NOMO-1 treated with dmso at 0.1 percent for 144 hours (cell line): ENCODE results near the gene SUSD3.
A peak's percentile ranks its signal among the peaks of the same experiment; 100 is the strongest.
"Not testable (repeated sequence)": the region's sequence is repeated elsewhere in the genome, so short reads cannot be mapped to it uniquely, and the experiment has no call there.

ENCODE experiments used
- DNase-seq: peaks from one replicate; lab custom pipeline; 2025; ENCODE audit not compliant: unreplicated experiment; lab: John Stamatoyannopoulos, UW

SUSD3 gene

DNA sequence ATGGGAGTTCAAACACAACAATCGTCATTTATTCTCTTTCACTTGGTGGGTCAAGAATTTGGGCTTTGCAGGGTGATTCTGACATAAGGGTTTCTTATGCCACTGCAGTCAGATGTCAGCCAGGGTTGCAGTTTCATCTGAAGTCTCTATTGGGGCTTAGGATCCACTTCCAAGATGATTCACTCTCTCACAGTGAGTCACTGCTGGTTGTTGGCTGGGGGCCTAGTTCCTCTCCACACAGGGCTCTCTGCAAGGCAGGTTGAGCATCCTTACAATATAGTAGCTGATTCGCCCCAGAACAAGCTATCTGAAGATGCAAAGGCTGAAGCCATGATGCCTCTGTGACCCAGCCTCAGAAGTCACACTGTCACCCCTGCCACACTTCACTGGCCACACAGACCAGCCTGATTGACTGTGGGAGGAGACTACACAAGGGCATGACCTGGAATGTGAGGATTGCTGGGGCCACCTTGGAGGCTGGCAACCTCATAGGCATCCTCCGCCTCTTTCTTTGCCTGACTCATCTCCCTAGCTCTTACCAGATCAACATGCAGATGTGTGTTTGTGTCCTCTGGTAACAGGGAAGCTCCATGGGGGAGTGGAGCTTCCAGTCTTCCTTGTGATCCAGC, 33.1 kb downstream of the SUSD3 start:
- no peak for DNase-seq

DNA sequence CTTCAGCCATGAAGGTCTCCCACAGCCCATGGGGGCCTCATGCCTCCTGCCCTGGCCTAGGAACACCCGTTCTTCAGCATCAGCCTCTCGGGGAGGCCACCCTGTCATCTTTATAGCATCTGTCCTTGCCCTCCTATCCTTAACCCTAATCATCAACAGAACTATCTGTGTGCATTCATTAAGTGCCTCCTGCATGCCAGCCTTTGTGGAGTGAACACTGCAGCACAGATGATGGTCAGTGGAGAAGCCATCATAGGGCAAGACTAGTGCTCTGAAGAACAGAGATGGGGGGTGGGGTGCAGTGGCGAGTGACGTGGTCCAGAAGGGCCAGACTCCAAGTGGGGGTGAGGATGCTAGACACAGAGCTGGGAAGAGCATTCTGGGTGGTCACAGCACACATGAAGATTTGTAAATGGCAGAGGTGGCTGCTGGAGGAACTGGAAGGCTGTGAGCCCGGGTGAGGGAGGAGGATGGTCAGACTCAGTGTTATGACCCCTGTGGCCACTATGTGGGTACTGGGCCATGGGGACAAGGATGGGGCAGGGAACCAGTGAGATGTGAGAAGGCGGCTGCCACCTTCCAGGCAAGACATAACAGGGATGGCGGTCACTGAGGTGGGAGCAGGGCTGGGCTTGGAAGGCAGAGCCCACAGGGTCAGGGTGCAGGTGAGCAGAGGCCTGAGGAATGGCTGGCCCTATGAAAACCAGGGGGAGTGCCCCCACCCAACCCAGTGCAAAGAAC, 33.9 kb downstream of the SUSD3 start:
- no peak for DNase-seq

DNA sequence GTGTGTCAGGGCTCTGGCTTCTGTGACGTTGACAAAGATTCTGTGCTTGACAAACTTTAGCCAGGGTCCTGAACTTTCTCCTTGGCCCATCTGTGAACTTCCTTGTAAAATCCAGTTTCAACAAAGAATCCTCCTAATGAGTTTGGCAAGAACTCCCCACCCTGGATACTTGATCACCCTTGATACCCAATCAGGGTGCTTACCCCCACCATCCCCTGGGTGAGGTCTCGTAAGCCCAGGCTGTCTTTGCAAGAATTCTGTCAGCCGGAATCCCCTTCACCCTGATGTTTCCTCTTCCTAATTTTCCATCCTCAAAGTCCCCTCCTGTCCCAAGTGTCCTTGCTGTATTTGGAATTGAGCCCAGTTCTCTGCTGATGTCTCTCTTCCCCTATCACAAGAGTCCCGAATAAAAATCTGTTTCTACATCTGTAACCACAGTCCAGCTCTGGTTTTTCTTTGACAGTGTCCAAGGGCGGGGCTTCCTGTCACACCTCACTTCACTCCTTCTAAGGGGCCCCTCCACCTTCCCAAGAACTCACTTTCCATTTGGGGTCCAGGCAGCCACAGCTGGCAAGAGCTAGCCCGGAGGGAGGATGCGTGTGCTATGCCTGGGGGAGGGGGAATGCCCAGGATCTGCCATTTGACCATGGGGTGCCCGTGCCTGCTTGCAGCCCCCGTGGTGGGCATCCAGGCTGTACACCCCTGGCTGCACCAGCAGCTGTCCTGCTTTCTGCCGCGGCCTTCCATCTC, 34.8 kb downstream of the SUSD3 start:
- DNase-seq: peak; percentile 15

DNA sequence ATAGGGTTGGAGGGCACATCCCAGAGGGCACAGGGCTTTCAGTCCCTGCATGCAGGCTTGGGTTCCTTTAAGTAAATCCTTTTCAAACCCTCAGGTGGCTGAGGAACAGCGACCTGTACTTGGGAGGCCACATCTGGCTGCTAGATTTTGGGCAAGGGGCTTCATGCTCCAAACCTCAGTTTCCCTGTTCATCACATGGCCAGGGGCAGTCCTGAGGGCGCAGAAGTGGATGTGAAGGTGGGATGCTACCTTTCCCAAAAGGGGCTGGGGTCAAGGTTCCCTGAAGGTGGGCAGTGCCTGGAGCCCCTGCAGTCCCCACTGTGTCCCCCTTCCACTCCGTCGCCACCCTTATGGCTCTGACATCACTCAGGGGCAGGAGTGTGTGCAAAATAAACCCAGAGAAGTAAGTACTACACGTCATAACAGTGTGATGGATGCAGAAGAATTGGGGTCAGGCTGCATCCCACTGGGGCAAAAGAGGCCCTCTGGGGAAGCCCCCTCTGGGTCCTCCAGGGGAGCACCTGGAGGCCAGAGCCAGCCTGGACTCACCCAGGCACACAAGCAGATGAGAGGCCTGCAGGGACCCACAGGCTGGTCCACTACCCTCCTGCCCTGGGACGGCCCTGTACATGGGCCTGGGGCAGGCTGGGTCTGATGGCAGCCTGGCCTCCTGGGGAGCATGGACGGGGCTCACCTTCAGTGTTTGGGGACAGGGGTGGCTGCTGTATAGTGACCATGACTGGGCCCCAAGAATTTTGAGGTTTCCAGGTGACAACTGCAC, 35.6 kb downstream of the SUSD3 start:
- DNase-seq: no peak

DNA sequence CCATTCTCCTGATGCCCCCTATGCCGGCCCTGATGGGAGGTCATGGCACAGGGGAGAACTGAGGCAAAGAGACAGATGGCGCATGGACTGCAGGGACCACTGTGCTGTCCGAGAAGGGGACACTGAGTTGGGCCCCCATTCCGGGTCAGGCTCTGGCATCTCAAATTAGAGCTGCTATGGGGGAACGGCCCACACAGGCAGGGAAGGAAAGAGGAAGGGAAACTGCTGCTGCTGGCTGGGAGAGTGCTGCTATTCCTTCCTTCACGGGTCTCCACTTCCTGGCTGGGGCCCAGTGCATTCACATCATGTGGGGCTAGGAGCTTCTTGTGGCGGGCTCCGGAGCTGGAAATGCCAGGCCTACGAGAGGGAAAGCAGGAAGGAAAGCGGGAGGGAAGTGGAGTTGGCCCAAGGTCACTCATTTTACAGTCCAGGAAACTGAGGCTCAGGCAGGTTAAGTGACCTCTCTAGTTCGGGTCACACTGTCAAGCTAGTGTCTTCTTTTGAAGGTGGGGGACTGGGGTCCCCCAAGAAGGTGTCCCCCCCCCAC, 36.2 kb downstream of the SUSD3 start:
- peak; percentile 87 for DNase-seq

DNA sequence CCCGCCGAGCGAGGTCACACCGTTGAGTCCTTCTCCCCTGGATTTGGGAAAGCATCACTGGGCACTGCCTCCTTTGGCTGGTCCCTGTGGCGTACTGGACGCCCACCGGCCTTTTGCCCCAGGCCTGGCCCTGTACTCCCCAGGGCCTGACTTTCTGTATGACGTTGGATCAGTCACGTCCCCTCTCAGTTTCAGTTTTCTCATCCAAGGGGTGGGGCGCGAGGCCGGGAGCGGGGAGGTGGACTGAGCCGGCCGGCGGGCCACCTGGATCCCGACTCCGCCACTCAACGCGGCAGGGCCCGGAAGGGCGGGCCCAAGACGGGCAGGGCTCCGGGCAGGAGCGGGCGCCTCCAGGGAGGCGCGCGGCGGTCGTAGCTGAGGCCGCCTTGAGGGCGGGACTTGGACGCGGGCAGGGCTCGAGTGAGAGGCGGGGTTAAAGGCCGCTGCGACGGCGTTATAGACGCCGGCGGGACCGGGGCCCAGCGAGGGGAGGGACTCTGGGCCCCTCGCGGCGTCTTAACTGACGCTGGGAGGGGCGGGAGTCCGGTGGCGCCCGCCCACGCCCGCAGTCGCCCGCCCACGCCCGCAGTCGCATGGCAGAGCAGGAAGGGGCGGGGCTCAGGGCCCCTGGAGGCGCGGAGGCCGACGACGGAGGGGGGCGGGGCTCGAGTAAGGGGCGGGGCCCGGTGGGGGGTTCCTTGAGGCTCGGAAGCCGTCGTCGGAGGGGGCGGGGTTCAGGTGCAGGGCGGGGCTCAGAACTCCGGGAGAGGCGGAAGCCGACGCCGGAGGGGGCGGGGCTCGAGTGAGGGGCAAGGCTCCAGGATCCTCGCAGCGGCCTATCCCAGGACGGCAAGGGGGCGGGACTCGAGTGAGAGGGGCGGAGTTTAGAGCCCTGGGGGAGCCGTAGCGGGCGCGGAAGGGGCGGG, 37.0 kb downstream of the SUSD3 start:
- DNase-seq: peak; percentile 99

DNA sequence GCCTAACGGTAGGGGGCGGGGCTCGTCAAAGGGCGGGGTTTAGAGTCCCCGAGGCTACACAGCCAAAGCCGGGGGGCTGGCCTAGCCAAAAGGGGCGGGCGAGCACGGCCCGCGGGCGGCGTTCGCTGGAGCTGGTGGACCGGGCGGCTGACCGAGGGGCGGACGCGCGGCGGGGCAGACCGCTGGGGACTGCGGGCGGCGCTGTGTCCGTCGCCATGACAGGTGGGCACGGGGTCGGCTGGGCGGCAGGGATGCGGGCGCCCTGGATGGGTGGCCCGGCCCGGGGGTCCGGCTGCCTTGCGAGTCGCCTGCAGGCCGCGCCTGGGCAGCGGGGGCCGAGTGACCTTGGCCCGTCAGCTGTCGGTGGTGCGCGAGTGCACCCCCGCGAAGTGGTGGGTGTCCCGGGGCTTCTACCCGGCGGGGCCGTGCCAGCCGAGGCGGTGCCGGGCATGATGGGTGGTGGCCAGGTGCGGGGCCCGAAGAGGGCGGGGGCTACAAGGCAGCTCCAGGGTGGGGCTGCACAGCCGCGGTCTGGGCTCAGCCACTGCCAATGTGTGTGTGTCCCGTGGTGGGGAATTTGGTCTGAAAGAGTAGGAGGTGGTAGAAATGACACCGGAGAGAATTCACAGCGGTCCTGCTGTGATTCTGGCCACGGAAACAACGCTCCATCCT, 37.8 kb downstream of the SUSD3 start, which contains the start of gene CARD19:
CARD19 (plus strand) TSS at position 87 of the 672 bp plus-strand sequence; CDS start at position 216, 129 bp downstream.
- DNase-seq: no peak

DNA sequence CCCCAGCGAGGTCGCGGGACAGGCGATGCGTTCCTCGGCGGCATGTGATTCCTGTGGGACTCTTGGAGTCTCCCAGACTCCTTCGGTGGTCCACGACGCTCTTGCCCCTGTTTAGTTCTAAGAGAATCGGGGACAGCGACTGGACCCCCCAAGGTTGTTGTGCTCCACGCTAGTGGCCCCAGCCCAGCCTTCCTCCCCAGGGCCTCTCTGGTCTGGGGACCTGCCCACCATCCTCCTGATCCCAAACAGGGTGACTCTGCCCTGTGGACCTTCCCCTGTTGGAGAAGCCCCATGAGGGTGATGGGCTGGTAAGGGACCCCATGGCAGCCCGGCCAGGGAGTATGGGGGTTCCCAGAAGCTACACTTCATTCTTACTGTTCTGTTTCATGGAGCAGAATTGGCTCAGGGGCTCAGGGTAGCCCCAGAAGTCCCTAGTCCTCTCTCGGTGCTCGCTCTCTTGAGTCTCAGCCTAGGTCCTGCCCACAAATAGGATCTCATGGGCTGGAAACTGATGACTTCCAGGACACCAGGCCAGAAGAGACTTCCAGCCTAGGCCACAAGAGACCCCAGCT, 38.4 kb downstream of the SUSD3 start:
- no peak for DNase-seq

DNA sequence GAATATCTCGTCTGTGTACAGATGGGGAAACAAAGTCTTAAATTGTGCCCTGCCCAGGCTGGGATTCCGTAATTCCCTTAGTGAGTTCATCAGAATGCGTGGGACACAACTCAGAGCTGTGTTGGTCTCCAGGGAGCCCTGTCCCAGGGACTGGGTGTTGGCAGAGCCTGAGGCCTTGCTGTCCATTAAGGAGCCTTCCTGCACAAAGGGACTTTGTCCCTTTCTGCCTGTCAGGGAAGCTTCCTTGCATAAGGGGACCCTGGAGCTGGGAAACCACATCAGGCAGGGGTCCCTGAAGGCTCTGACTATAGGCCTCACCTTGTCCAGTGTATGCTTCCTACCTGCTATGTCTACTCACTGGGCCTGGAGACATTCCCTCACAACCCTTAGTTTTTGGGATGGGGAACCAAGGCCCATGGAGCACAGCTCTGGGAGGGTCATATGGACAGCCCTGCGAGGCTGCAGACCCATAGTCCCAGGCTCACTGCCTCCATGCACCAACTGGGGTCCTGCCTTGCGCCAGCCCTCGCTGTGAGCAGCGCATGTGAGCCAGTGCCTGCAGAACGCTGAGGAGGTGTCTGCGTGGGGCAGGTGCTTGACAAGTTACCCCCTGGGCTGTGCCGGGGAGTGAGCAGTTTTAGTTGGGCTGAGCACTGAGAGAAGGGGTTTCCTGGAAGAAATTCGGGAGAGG, 39.2 kb downstream of the SUSD3 start:
- no peak for DNase-seq

DNA sequence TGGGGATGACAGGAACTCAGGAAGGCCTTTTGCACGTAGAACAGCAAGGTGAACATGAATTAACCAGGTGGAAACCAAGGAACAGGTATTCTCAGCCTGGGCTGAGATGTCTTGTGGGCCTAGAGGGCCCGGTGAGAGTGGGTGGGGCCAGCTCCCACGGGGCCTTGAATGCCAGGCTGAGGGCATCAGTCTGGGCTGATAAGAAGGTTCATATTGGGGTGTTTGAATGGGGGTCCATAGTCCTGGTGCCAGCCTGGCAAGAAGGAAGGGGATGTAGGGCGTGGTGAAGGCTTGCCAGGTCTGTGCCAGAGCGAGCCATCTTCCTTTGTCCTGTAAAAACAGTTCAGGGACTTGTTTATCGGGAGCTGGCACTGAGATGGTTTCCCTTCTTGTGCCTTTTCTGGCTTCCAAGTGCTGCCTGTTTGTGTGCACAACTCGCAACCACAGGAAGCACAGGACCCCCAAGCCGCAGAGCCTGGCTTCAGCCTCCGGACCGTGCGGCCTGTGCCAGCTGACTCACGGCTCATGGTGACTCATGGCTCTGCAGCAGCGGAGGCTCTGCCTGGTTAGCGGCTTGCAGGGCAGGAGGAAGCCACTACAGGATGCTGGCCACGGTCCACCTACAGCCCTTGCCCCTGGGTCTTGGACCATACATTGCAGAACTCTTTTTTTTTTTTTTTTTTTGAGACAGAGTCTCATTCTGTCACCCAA, 39.9 kb downstream of the SUSD3 start:
- DNase-seq: peak; percentile 81

DNA sequence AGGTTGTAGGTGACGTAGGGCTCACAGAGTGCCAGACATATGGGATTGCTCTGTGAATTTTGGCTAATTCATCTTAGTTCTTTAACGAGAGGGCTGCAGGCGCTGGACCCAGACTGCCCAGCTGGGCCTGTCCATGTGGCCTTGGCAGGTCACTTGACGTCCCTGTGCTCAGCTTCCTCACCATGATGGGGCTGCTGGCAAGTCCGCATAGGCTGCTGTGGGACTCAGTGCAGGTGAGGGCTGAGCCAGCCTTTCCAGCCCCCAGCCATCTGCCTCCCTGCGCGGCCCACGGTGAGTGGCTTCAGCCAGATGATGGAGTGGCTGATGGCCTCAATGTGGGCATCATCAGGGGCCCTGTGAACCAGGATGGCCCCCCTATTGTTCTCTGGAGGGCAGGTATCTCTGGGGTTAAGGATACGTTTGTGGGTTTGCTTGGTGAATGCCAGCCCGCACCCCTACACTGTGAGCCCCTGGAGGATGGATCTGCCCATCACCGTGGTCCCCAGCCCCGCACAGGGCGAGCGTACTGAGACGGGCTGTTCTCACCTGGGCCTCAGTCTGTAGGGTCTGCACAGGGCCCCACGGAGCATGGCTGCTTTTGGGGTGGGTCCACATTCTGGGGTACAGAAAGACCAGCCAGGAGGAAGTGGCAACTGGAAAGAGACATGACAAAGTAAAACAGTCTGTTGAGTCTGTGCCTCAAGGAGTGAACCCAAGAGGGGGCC, 41.2 kb downstream of the SUSD3 start:
- DNase-seq: no peak

DNA sequence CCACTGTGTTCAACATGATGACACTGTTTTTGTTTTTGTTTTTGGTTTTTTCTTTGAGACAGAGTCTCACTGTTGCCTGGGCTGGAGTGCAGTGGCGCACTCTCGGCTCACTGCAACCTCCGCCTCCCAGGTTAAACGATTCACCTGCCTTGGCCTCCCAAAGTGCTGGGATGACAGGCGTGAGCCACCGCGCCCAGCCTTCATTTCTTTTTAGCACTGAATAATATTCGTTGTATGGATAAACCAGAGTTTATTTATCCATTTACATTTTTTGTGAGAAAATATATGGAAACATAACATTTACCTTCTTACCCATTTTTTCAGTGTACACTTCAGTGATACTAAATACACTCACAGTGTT, 41.8 kb downstream of the SUSD3 start:
- DNase-seq: no peak

DNA sequence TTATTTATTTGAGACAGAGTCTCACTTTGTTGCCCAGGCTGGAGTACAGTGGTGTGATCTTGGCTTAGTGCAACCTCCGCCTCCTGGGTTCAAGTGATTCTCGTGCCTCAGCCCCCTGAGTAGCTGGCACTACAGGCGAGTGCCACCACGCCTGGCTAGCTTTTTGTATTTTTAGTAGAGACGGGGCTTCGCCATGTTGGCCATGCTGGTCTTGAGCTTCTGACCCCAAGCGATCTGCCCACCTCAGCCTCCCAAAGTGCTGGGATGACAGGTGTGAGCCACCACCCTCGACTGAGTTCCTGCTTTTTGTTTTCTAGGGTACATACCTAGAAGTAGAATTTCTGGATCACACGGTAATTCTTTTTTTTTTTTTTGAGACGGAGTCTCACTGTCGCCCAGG, 42.6 kb downstream of the SUSD3 start:
- not testable (repeated sequence) for DNase-seq

DNA sequence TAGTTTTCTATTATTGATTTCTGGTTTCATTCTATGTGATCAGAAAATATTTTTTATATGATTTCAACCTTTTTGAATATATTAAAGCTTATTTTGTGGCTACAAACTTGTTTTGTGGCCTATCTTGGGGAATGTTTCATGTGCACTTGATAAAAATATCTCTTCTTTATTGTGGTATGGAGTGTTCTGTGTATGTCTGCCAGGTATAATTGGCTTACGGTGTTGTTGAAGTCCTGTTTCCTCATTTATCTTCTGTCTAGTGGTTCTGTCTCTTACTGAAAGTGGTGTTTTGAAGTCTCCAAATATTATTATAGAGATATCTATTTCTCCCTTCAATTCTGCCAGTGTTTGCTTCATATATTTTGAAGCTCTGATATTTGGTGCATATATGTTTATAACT, 47.1 kb downstream of the SUSD3 start:
- no peak for DNase-seq

DNA sequence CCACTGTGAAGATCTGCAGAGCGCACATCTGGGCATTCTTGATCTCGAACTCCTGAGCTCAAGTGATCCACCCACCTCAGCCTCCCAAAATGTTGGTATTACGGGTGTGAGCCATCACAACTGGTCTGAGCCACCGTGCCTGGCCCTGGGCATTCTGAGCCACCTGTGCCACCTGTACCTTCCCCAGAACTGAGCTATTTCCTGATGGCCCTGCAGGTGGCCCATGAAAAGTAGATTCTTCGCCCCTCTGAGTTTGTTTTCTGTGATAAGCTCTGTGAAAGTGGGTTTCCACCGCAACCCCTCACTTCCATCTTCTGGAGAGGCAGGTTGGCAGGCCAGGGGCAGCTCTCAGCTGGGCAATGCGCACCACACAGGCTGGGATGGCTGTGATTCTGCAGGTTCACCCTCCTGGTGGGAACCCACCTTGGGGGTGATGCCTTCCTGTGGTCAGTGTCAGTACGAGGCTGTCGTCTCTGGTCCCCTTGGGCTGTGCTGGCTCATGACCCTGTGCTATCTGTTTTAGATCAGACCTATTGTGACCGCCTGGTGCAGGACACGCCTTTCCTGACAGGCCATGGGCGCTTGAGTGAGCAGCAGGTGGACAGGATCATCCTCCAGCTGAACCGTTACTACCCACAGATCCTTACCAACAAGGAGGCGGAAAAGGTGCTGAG, 48.8 kb downstream of the SUSD3 start:
- no peak for DNase-seq

DNA sequence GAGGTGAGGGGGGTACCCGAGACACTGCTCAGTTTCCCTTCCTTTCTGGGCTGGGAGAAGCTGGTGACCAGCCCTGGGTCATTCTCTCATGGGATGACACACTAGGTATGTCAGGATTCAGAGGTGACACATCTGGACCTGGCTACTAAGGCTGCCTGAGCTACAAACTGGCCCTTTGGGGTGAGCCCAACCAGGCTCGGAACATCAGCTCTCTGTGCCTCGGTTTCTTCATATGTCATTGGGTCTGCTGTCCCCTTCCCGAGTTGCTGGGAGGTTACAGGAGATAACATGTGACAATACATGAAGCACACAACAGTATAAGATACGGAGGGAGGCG, 49.3 kb downstream of the SUSD3 start:
- DNase-seq: no peak
